Ureter (tissue), 1 donor: Measurements from ENCODE around the gene RPL26. TPM values are rescaled to one million over a fixed set of nuclear protein-coding genes. Genes with fewer than 3 reads are reported as not detected.
A peak's percentile ranks its signal among the peaks of the same experiment; 100 is the strongest.

Source experiments
- DNase-seq: peaks from one replicate; pipeline ENCODE4 v3.0.0-alpha.2; 2020; ENCODE audit warnings: low spot score
- total RNA-seq: library from RNA; stranded (reverse); gene quantifications from one replicate; pipeline ENCODE4 v1.2.4, GENCODE V29; 2023
- donor health status: DM: yes; HTN: yes; CAD: no.

Gene RPL26
- 2,627 TPM for total RNA-seq

GRCh38 chr17:8383143-8383822 is at the start of gene RPL26:
RPL26 (minus strand) TSS chr17:8383193; CDS start chr17:8382310, 883 bp downstream.
- DNase-seq = peak; percentile 98

GRCh38 chr17:8430966-8431365 is 48.0 kb upstream of the RPL26 start:
- no peak for DNase-seq

GRCh38 chr17:8426802-8427201 is 43.8 kb upstream of the RPL26 start:
- DNase-seq = no peak

- DNase-seq = no peak
Observed at GRCh38 chr17:8426094-8426720, 43.2 kb upstream of the RPL26 start.

- DNase-seq = no peak
Observed at GRCh38 chr17:8421571-8421970, 38.6 kb upstream of the RPL26 start.

GRCh38 chr17:8420041-8420934 is 37.3 kb upstream of the RPL26 start:
- no peak for DNase-seq

GRCh38 chr17:8419305-8419704 is 36.3 kb upstream of the RPL26 start:
- no peak for DNase-seq

GRCh38 chr17:8418471-8418870 is 35.5 kb upstream of the RPL26 start:
- DNase-seq = no peak

- no peak for DNase-seq
Observed at GRCh38 chr17:8417806-8418205, 34.8 kb upstream of the RPL26 start.

GRCh38 chr17:8413938-8414337 is 30.9 kb upstream of the RPL26 start:
- DNase-seq = no peak

GRCh38 chr17:8413328-8413727 is 30.3 kb upstream of the RPL26 start:
- no peak for DNase-seq

- no peak for DNase-seq
Observed at GRCh38 chr17:8412089-8412488, 29.1 kb upstream of the RPL26 start.

GRCh38 chr17:8410883-8411238 is 27.9 kb upstream of the RPL26 start:
- DNase-seq = no peak

- peak; percentile 92 for DNase-seq
Observed at GRCh38 chr17:8409966-8410882, 27.2 kb upstream of the RPL26 start.

- peak; percentile 70 for DNase-seq
Observed at GRCh38 chr17:8408371-8408770, 25.4 kb upstream of the RPL26 start.

- DNase-seq = no peak
Observed at GRCh38 chr17:8406174-8406573, 23.2 kb upstream of the RPL26 start.

GRCh38 chr17:8405499-8406016 is 22.6 kb upstream of the RPL26 start:
- no peak for DNase-seq

GRCh38 chr17:8402921-8403536 is 20.0 kb upstream of the RPL26 start:
- no peak for DNase-seq

- DNase-seq = no peak
Observed at GRCh38 chr17:8401107-8401506, 18.1 kb upstream of the RPL26 start.

GRCh38 chr17:8398980-8399379 is 16.0 kb upstream of the RPL26 start:
- no peak for DNase-seq

GRCh38 chr17:8397636-8398035 is 14.6 kb upstream of the RPL26 start, which contains the start of gene RNF222:
RNF222 (minus strand) TSS chr17:8397827; CDS start chr17:8393461, 4,366 bp downstream.
- DNase-seq = no peak
